Ovary (tissue), 9 donors: Measurements from ENCODE around the gene KIF1A. TPM values are rescaled to one million over a fixed set of nuclear protein-coding genes. Genes with fewer than 3 reads are reported as not detected.
A peak's percentile ranks its signal among the peaks of the same experiment; 100 is the strongest.

Experiments used
- DNase-seq, 5 donors: peaks; one replicate each; pipeline ENCODE4 v3.0.0-alpha.2; 2019 to 2020
- H3K27ac ChIP-seq, 2 donors: fragments of 200-600 bp; one replicate each; pipeline versions ENCODE4 v1.5.1 to v1.8.0; 2019 to 2022
- H3K27me3 ChIP-seq: fragments of 200-600 bp; one replicate; pipeline ENCODE4 v1.8.0; 2022
- H3K36me3 ChIP-seq: fragments of 200-600 bp; sonication (generic); one replicate; pipeline ENCODE4 v1.5.1; 2019
- H3K4me1 ChIP-seq: one replicate; pipeline ENCODE4 v1.8.1; 2013; ENCODE audit warnings: mild to moderate bottlenecking, moderate library complexity; ENCODE audit not compliant: insufficient read depth
- H3K4me3 ChIP-seq: fragments of 200-600 bp; sonication (generic); one replicate; pipeline ENCODE4 v1.5.1; 2017
- H3K9me3 ChIP-seq, 2 donors: fragments of 200-600 bp in 1 of 2; sonication (generic) in 1 of 2; one replicate each; pipeline versions ENCODE4 v1.5.1 to v1.8.1; 2013 to 2019; ENCODE audit warnings: mild to moderate bottlenecking in 1 of 2, moderate library complexity in 1 of 2
- CTCF ChIP-seq, 3 donors: fragments of 450-650 bp in 2 of 3; fragments of 200-600 bp in 1 of 3; IDR thresholded peaks; one replicate each; pipeline versions ENCODE4 v1.5.1 to v1.8.0; 2016 to 2022; ENCODE audit warnings: antibody characterized with exemption in 3 of 3, mild to moderate bottlenecking in 1 of 3
- EP300 ChIP-seq: sonication (generic); formaldehyde crosslinking; IDR thresholded peaks from one replicate; pipeline ENCODE4 v1.6.1; 2017; ENCODE audit warnings: antibody characterized with exemption
- POLR2A ChIP-seq: fragments of 450-650 bp; IDR thresholded peaks from one replicate; pipeline ENCODE4 v1.6.1; 2017; ENCODE audit warnings: antibody characterized with exemption, mild to moderate bottlenecking, moderate library complexity
- WGBS, 3 donors: extraction: QIAGEN DNeasy Blood & Tissue Kit in 1 of 3; methylation state at CpG; one replicate each; pipeline versions ENCODE4 v1.1.5 to v1.1.7; 2013 to 2017; 5-methylcytosine and 5-hydroxymethylcytosine counted together
- intact Hi-C, 4 donors: fragments of 100-400 bp; cut with DNase I; formaldehyde crosslinking; loops; one replicate each; pipeline versions ENCODE4 v1.11.0 to v1.15.1; 2022 to 2023
- polyA plus RNA-seq, 2 donors: library from polyadenylated mRNA; stranded (reverse); fragments of 200-250 nt in 1 of 2; fragments of 350-450 nt in 1 of 2; fragmentation: Illumina TruSeq in 1 of 2; extraction: RNeasy Lipid Tissue Mini Kit (QIAGEN cat#74804) in 1 of 2; gene quantifications; one replicate each; pipeline ENCODE4 v1.2.3, GENCODE V29; 2013 to 2014
- total RNA-seq, 7 donors: library from RNA; depleted of rRNA in 2 of 7; stranded (reverse); fragments of >200 nt in 2 of 7; fragmentation: NEBNext Ultra II Directional in 3 of 7; extraction: Animal tissue kit (Norgen Biotek cat#: 25700) in 3 of 7; gene quantifications; one replicate each; pipeline versions ENCODE4 v1.1.0 to v1.2.4, GENCODE V29; 2016 to 2023
- donor health status: DM: no; HTN: no; CAD: no; lungs with moderate emphysema.
- donor health status: DM: no; HTN: no; CAD: no.
- donor health status: Bipolar disorder and iron deficiency.
- donor health status: DM: yes; HTN: yes; CAD: no.
- donor health status: DM: no; HTN: no; CAD: no.
- donor health status: DM: yes; HTN: yes; CAD: no.

KIF1A gene
- total and polyA plus RNA-seq, 9 donors = 0.48 to 4.4 (median 1.2) TPM

- TF ChIP-seq POLR2A = no peak
- TF ChIP-seq EP300 = no peak
- no peak for TF ChIP-seq CTCF (IDR thresholded peaks at IDR 0.05)
- Histone ChIP-seq H3K27me3 (no peaks in the 10 kb centered on the region), H3K9me3 (no peaks in the 10 kb centered on the region), H3K4me1 (peaks cover 8% of the 10 kb centered on the region), H3K4me3 (no peak overlapping the region), H3K27ac (no peak overlapping the region), H3K36me3 (no peaks in the 10 kb centered on the region)
- intact Hi-C loops = no loop called here
- WGBS, 3 donors = 93 to 95% (median 95%) methylated on average over 13 to 14 of the region's 14 CpGs
- peak in 3 of 5 donors; percentile 6 to 22 (median 8) for DNase-seq
Measured at GRCh38 chr2:240797500-240797895, 22.5 kb downstream of the KIF1A start.

GRCh38 chr2:240796543-240797499 is 23.2 kb downstream of the KIF1A start:
- no peak overlapping the region for H3K27ac ChIP-seq
- no peaks in the 10 kb centered on the region for H3K9me3 ChIP-seq
- intact Hi-C loops = no loop called here
- no peaks in the 10 kb centered on the region for H3K27me3 ChIP-seq
- DNase-seq = peak in 2 of 5 donors; percentile 12 to 14
- H3K36me3 ChIP-seq = no peaks in the 10 kb centered on the region
- H3K4me3 ChIP-seq = no peak overlapping the region
- WGBS, 3 donors = 86 to 93% (median 91%) methylated on average over 19 of the region's 19 CpGs
- peaks cover 8% of the 10 kb centered on the region for H3K4me1 ChIP-seq
- TF ChIP-seq POLR2A (no peak), EP300 (no peak), CTCF (IDR thresholded peaks at IDR 0.05) (no peak)

GRCh38 chr2:240795916-240796510 is 24.0 kb downstream of the KIF1A start:
- no peak overlapping the region for H3K27ac ChIP-seq
- TF ChIP-seq CTCF (IDR thresholded peaks at IDR 0.05) (no peak), EP300 (no peak), POLR2A (no peak)
- no peak overlapping the region for H3K4me3 ChIP-seq
- H3K36me3 ChIP-seq = no peaks in the 10 kb centered on the region
- H3K4me1 ChIP-seq = peaks cover 8% of the 10 kb centered on the region
- H3K9me3 ChIP-seq = no peaks in the 10 kb centered on the region
- H3K27me3 ChIP-seq = no peaks in the 10 kb centered on the region
- peak in 3 of 5 donors; percentile 11 to 31 (median 16) for DNase-seq
- 90 to 94% (median 92%) methylated on average over 21 of the region's 21 CpGs for WGBS, 3 donors
- intact Hi-C loops = no loop called here

GRCh38 chr2:240795454-240795853 is 24.6 kb downstream of the KIF1A start:
- H3K36me3 ChIP-seq = no peaks in the 10 kb centered on the region
- H3K9me3 ChIP-seq = no peaks in the 10 kb centered on the region
- no peak overlapping the region for H3K27ac ChIP-seq
- DNase-seq = peak in 2 of 5 donors; percentile 9 to 23
- TF ChIP-seq CTCF (IDR thresholded peaks at IDR 0.05) = no peak
- no peak for TF ChIP-seq EP300
- TF ChIP-seq POLR2A = no peak
- intact Hi-C loops = no loop called here
- peaks cover 8% of the 10 kb centered on the region for H3K4me1 ChIP-seq
- no peaks in the 10 kb centered on the region for H3K27me3 ChIP-seq
- WGBS, 3 donors = 90 to 92% (median 91%) methylated on average over 11 of the region's 11 CpGs
- no peak overlapping the region for H3K4me3 ChIP-seq
